SK-N-MC (cell line): ENCODE data around the gene ZNF267.
"Not testable (repeated sequence)": the region's sequence is repeated elsewhere in the genome, so short reads cannot be mapped to it uniquely, and the experiment has no call there.

Experiments
- EZH2 ChIP-seq: fragments of 200-600 bp; sonication (generic); IDR thresholded peaks from one replicate; pipeline ENCODE4 v1.6.1; 2017; ENCODE audit warnings: antibody characterized with exemption
- FOXP2 ChIP-seq: optimal IDR thresholded peaks from 2 replicates; pipeline ENCODE3; 2011; ENCODE audit warnings: mild to moderate bottlenecking, moderate library complexity; ENCODE audit not compliant: insufficient read depth; ENCODE audit errors: extremely low read length, control extremely low read depth
- POLR2AphosphoS5 ChIP-seq: IDR thresholded peaks from 2 replicates; pipeline ENCODE4 v1.6.1; 2012; ENCODE audit warnings: mild to moderate bottlenecking, low read depth, low read length, borderline replicate concordance

DNA sequence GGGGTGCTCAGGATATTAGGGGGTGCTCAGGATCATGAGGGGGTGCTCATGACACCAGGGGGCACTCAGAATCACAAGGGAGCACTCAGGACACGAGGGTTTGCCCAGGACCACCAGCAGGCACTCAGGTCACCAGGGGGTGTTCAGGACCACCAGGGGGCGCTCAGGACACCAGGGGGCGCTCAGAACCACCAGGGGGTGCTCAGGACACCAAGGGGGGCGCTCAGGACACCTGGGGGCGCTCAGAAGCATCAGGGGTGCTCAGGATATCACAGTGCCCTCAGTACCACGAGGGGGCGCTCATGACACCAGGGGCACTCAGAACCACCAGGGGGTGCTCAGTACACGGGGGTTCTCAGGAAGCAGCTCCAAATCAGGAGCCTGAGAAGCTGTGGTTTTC lies 82.6 kb downstream of the ZNF267 start:
- TF ChIP-seq EZH2, POLR2AphosphoS5, FOXP2: not testable (repeated sequence)
